Hepatocyte (in vitro differentiated cells): ENCODE results near the gene TNFRSF14. TPM values are rescaled to one million over a fixed set of nuclear protein-coding genes. Genes with fewer than 3 reads are reported as not detected.

Experiments used
- DNase-seq: peaks from one replicate; pipeline ENCODE4 v3.0.0-alpha.2; 2016; ENCODE audit warnings: low spot score
- H2AFZ ChIP-seq: fragments of 200-600 bp; sonication (generic); 2 replicates; pipeline ENCODE4 v1.6.0; 2016; ENCODE audit warnings: antibody characterized with exemption, mild to moderate bottlenecking
- H3K27ac ChIP-seq: fragments of 200-600 bp; sonication (generic); 2 replicates; pipeline ENCODE4 v1.5.1; 2016; ENCODE audit warnings: mild to moderate bottlenecking
- H3K27me3 ChIP-seq: fragments of 200-600 bp; sonication (generic); 2 replicates; pipeline ENCODE4 v1.6.1; 2016
- H3K36me3 ChIP-seq: fragments of 200-600 bp; sonication (generic); replicated peaks from 2 replicates; pipeline ENCODE4 v1.5.1; 2016; ENCODE audit warnings: low read depth; ENCODE audit not compliant: insufficient read depth
- H3K4me1 ChIP-seq: fragments of 200-600 bp; sonication (generic); 2 replicates; pipeline ENCODE4 v1.5.1; 2016; ENCODE audit warnings: mild to moderate bottlenecking, moderate library complexity; ENCODE audit not compliant: insufficient read depth
- H3K4me2 ChIP-seq: fragments of 200-600 bp; sonication (generic); 2 replicates; pipeline ENCODE4 v1.6.0; 2016
- H3K4me3 ChIP-seq: fragments of 200-600 bp; sonication (generic); 2 replicates; pipeline ENCODE4 v1.5.1; 2016; ENCODE audit warnings: mild to moderate bottlenecking
- H3K79me2 ChIP-seq: fragments of 200-600 bp; sonication (generic); 2 replicates; pipeline ENCODE4 v1.6.0; 2017; ENCODE audit warnings: mild to moderate bottlenecking
- H3K9me2 ChIP-seq: fragments of 200-600 bp; sonication (generic); replicated peaks from 2 replicates; pipeline ENCODE4 v1.6.0; 2017; ENCODE audit warnings: mild to moderate bottlenecking; ENCODE audit not compliant: insufficient read depth
- H3K9me3 ChIP-seq: fragments of 200-600 bp; sonication (generic); 2 replicates; pipeline ENCODE4 v1.5.1; 2016; ENCODE audit warnings: low read depth, mild to moderate bottlenecking
- H4K20me1 ChIP-seq: fragments of 200-600 bp; sonication (generic); 2 replicates; pipeline ENCODE4 v1.6.0; 2016; ENCODE audit warnings: mild to moderate bottlenecking; ENCODE audit not compliant: insufficient read depth, poor library complexity, severe bottlenecking
- EZH2 ChIP-seq: fragments of 200-600 bp; sonication (generic); IDR thresholded peaks from 2 replicates; pipeline ENCODE4 v1.6.1; 2016; ENCODE audit warnings: antibody characterized with exemption, mild to moderate bottlenecking, borderline replicate concordance
- EZH2phosphoT487 ChIP-seq: fragments of 200-600 bp; sonication (generic); IDR thresholded peaks from one replicate; pipeline ENCODE4 v1.6.1; 2018; ENCODE audit warnings: antibody characterized with exemption, mild to moderate bottlenecking, low read depth, moderate library complexity; ENCODE audit not compliant: unreplicated experiment, severe bottlenecking
- WGBS: methylation state at CpG from one replicate; pipeline ENCODE4 v1.1.6; 2016; ENCODE audit warnings: low lambda C conversion rate; ENCODE audit errors: missing lambda C conversion rate; 5-methylcytosine and 5-hydroxymethylcytosine counted together
- polyA plus RNA-seq: library from polyadenylated mRNA; unstranded; fragments of >200 nt; fragmentation: Nextera tagmentation; extraction: Ambion mirVana; gene quantifications from 2 replicates; pipeline ENCODE4 v1.2.1, GENCODE V29; 2016
- total RNA-seq: library from RNA; depleted of rRNA; stranded (reverse); fragments of >200 nt; gene quantifications from 2 replicates; pipeline ENCODE4 v1.2.3, GENCODE V29; 2014
- TF ChIP-seq, protein P1 (sequence below): fragments of 200-600 bp; sonication (generic); IDR thresholded peaks from 2 replicates; pipeline ENCODE4 v1.5.1; 2016; ENCODE audit warnings: antibody characterized with exemption, mild to moderate bottlenecking; ENCODE audit not compliant: poor library complexity

Gene TNFRSF14
- total and polyA plus RNA-seq, 2 experiments from 2014 or later = 5.3 to 6.1 TPM

DNA sequence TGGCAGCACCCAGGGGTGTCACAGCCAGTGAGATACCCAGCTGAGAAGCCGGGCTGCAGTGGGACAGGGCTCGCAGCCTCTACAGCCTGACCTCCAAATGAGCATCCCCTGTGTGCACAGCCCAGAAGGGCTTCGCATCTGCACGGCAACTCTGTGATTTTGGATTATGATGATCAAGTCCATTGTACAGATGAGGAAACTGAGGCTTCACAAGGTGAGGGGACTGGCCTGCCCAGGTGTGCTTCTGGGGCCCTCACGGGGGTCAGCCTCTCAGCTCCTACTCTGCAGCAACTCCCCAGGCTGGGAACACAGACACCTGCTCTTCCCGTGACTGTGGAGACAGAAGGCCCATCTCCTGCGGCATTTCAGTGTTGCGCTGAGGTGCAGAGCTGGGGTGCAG, 17.3 kb upstream of the TNFRSF14 start:
- Histone ChIP-seq H3K27me3 (no peaks in the 10 kb centered on the region), H3K4me1 (peaks cover 24% of the 10 kb centered on the region), H3K36me3 (no peaks in the 10 kb centered on the region), H3K9me2 (no peaks in the 10 kb centered on the region), H3K4me2 (no peak overlapping the region), H3K9me3 (no peaks in the 10 kb centered on the region), H3K79me2 (no peaks in the 10 kb centered on the region), H2AFZ (no peak overlapping the region), H3K4me3 (no peak overlapping the region), H3K27ac (no peak overlapping the region), H4K20me1 (no peaks in the 10 kb centered on the region)
- DNase-seq = no peak
- TF ChIP-seq EZH2 (no peak), EZH2phosphoT487 (no peak)
- WGBS = 92% methylated on average over 8 of the region's 8 CpGs

GRCh38 chr1:2539312-2539907, 16.8 kb upstream of the TNFRSF14 start:
- Histone ChIP-seq H3K4me3 (no peak overlapping the region), H3K4me2 (no peak overlapping the region), H3K9me2 (no peaks in the 10 kb centered on the region), H2AFZ (no peak overlapping the region), H3K4me1 (peaks cover 27% of the 10 kb centered on the region), H3K79me2 (no peaks in the 10 kb centered on the region), H3K36me3 (no peaks in the 10 kb centered on the region), H3K27me3 (no peaks in the 10 kb centered on the region), H4K20me1 (no peaks in the 10 kb centered on the region), H3K27ac (no peak overlapping the region), H3K9me3 (no peaks in the 10 kb centered on the region)
- no peak for TF ChIP-seq EZH2
- TF ChIP-seq, protein P1, sequence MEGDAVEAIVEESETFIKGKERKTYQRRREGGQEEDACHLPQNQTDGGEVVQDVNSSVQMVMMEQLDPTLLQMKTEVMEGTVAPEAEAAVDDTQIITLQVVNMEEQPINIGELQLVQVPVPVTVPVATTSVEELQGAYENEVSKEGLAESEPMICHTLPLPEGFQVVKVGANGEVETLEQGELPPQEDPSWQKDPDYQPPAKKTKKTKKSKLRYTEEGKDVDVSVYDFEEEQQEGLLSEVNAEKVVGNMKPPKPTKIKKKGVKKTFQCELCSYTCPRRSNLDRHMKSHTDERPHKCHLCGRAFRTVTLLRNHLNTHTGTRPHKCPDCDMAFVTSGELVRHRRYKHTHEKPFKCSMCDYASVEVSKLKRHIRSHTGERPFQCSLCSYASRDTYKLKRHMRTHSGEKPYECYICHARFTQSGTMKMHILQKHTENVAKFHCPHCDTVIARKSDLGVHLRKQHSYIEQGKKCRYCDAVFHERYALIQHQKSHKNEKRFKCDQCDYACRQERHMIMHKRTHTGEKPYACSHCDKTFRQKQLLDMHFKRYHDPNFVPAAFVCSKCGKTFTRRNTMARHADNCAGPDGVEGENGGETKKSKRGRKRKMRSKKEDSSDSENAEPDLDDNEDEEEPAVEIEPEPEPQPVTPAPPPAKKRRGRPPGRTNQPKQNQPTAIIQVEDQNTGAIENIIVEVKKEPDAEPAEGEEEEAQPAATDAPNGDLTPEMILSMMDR = no peak
- TF ChIP-seq EZH2phosphoT487 = no peak
- 62% methylated on average over 12 of the region's 12 CpGs for WGBS
- no peak for DNase-seq

DNA sequence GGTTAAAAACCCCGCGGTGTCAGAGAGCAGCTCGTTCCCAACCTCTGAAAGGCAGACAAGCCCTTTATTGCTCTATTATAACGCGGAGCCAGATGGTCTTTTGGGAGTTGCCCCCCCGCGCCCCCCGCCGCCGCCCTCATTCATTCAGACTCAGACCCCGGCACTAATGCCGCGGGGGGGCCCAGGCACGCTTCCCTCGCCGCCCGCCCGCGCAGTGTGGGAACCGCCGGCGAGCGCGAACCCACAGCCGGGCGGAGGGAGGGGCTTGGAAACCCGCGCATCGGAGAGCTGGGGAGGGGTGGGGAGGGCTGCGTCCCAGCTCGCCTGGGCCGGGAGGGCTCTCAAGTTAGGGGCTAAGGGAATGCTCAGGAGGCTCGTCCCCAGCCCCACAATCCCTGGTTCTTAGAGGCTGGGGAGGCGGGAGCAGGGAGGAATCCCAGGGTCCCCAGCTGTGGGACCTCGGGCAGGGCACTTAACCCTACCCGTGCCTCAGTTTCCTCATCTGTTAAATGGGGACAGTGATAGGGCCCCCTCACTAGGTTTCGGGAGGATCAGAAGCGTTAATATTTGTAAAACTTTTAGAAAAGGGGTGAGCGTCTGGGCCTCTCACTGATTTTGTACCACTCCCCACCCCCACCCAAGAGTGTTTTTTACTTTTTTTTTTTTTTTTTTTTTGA, 15.2 kb upstream of the TNFRSF14 start:
- DNase-seq = no peak
- no peak for TF ChIP-seq EZH2phosphoT487
- TF ChIP-seq, protein P1 = no peak
- no peak overlapping the region for H3K4me3 ChIP-seq
- WGBS = 30% methylated on average over 16 of the region's 39 CpGs
- H3K9me2 ChIP-seq = no peaks in the 10 kb centered on the region
- no peak overlapping the region for H3K27ac ChIP-seq
- no peaks in the 10 kb centered on the region for H3K79me2 ChIP-seq
- peaks cover 24% of the 10 kb centered on the region for H3K4me1 ChIP-seq
- no peaks in the 10 kb centered on the region for H3K27me3 ChIP-seq
- H3K4me2 ChIP-seq = peak overlapping the region; percentile 75
- no peak overlapping the region for H2AFZ ChIP-seq
- H3K9me3 ChIP-seq = no peaks in the 10 kb centered on the region
- H3K36me3 ChIP-seq = no peaks in the 10 kb centered on the region
- no peaks in the 10 kb centered on the region for H4K20me1 ChIP-seq

- no peak overlapping the region for H3K4me2 ChIP-seq
- no peaks in the 10 kb centered on the region for H3K36me3 ChIP-seq
- no peaks in the 10 kb centered on the region for H3K9me3 ChIP-seq
- peak; percentile 44 for DNase-seq
- no peak for TF ChIP-seq EZH2
- TF ChIP-seq, protein P1 = no peak
- TF ChIP-seq EZH2phosphoT487 = no peak
- no peaks in the 10 kb centered on the region for H3K9me2 ChIP-seq
- H2AFZ ChIP-seq = no peak overlapping the region
- peaks cover 24% of the 10 kb centered on the region for H3K4me1 ChIP-seq
- WGBS = 91% methylated on average over 23 of the region's 25 CpGs
- H3K27me3 ChIP-seq = no peaks in the 10 kb centered on the region
- no peak overlapping the region for H3K27ac ChIP-seq
- H3K4me3 ChIP-seq = no peak overlapping the region
- no peaks in the 10 kb centered on the region for H3K79me2 ChIP-seq
- H4K20me1 ChIP-seq = no peaks in the 10 kb centered on the region
Observed at GRCh38 chr1:2541619-2542245, 14.4 kb upstream of the TNFRSF14 start.
